Small intestine (tissue), 7 donors: ENCODE measurements around the gene F12. TPM values are rescaled to one million over a fixed set of nuclear protein-coding genes. Genes with fewer than 3 reads are reported as not detected.
"Not testable (repeated sequence)": the region's sequence is repeated elsewhere in the genome, so short reads cannot be mapped to it uniquely, and the experiment has no call there.

ENCODE experiments used
- DNase-seq, 2 donors: peaks; one replicate each; pipeline versions ENCODE4 v3.0.0 to v3.0.0-alpha.2; 2013
- FAIRE-seq: peaks from 2 replicates; lab custom pipeline; 2012; peaks lifted over from hg19 to GRCh38; lab: Jason Lieb, UNC
- H3K27ac ChIP-seq, 3 donors: one replicate each; pipeline ENCODE4 v1.5.1; 2013; ENCODE audit warnings: low read length in 2 of 3, mild to moderate bottlenecking in 2 of 3, control low read depth in 1 of 3, inconsistent platforms in 1 of 3, low read depth in 1 of 3, moderate library complexity in 1 of 3
- H3K27me3 ChIP-seq, 3 donors: one replicate each; pipeline ENCODE4 v1.6.1; 2013; ENCODE audit warnings: low read length in 3 of 3, inconsistent platforms in 1 of 3; ENCODE audit not compliant: control insufficient read depth in 3 of 3, insufficient read depth in 3 of 3
- H3K36me3 ChIP-seq, 3 donors: one replicate each; pipeline ENCODE4 v1.6.1; 2013; ENCODE audit warnings: low read length in 3 of 3, inconsistent platforms in 1 of 3, low read depth in 1 of 3, mild to moderate bottlenecking in 1 of 3, moderate library complexity in 1 of 3; ENCODE audit not compliant: control insufficient read depth in 3 of 3, insufficient read depth in 2 of 3
- H3K4me1 ChIP-seq, 3 donors: one replicate each; pipeline ENCODE4 v1.6.1; 2013; ENCODE audit warnings: low read length in 2 of 3, inconsistent platforms in 1 of 3, low read depth in 1 of 3, mild to moderate bottlenecking in 1 of 3, moderate library complexity in 1 of 3; ENCODE audit not compliant: control insufficient read depth in 3 of 3, insufficient read depth in 2 of 3
- H3K4me3 ChIP-seq, 3 donors: one replicate each; pipeline ENCODE4 v1.5.1; 2013; ENCODE audit warnings: low read length in 3 of 3, control low read depth in 1 of 3, inconsistent platforms in 1 of 3, low read depth in 1 of 3, mild to moderate bottlenecking in 1 of 3, moderate library complexity in 1 of 3
- H3K9me3 ChIP-seq, 2 donors: one replicate each; pipeline ENCODE4 v1.6.1; 2013; ENCODE audit warnings: low read depth in 1 of 2, low read length in 1 of 2; ENCODE audit not compliant: control insufficient read depth in 2 of 2, insufficient read depth in 1 of 2
- WGBS, 3 donors: extraction: QIAGEN DNeasy Blood & Tissue Kit; methylation state at CpG; one replicate each; pipeline ENCODE4 v1.1.7; 2013; 5-methylcytosine and 5-hydroxymethylcytosine counted together
- polyA plus RNA-seq, 4 donors: library from polyadenylated mRNA; stranded (reverse) in 3 of 4; unstranded in 1 of 4; fragments of 200-250 nt in 3 of 4; fragments of 120-200 nt in 1 of 4; gene quantifications; one replicate each; pipeline versions ENCODE4 v1.2.1 to v1.2.3, GENCODE V29; 2013
- donor health status: healthy with polysubstance abuse.
- donor health status: control.
- donor health status: control.
- donor health status: Bipolar disorder and iron deficiency.
- donor health status: healthy.

Gene F12
- polyA plus RNA-seq, 4 donors: 0.28 to 22.4 (median 18.6) TPM

GRCh38 chr5:177427211-177427822 lies 18.0 kb upstream of the F12 start:
- Histone ChIP-seq H3K4me1 (peaks cover 0 to 23% (median 13%) of the 10 kb centered on the region in 3 donors), H3K36me3 (peaks cover 1 to 33% (median 2%) of the 10 kb centered on the region in 3 donors)

GRCh38 chr5:177426566-177427210 lies 17.3 kb upstream of the F12 start, which contains the start of gene GRK6:
TSS of gene GRK6 (plus strand) at chr5:177426676. CDS start at chr5:177426846, 170 bp downstream.
- H3K4me1 ChIP-seq: peaks cover 0 to 23% (median 13%) of the 10 kb centered on the region in 3 donors
- H3K4me3 ChIP-seq: peak within 1 kb of the TSS; percentile 70 to 90 (median 84)
- peaks cover 0 to 27% (median 0%) of the 10 kb centered on the region in 3 donors for H3K36me3 ChIP-seq
- peak; percentile 65 to 79 for DNase-seq
- FAIRE-seq: no peak
- no peaks in the 10 kb centered on the region for H3K9me3 ChIP-seq
- H3K27ac ChIP-seq: peak within 1 kb of the TSS; percentile 88 to 100 (median 92)
- H3K27me3 ChIP-seq: no peaks in the 10 kb centered on the region
- 0 to 1% (median 0%) methylated on average over 36 to 82 of the region's 82 CpGs for WGBS, 3 donors

More at GRCh38 chr5:177427211-177427822, 18.0 kb upstream of the F12 start:
- WGBS, 3 donors: 6 to 9% (median 8%) methylated on average over 10 to 11 of the region's 11 CpGs
- H3K4me3 ChIP-seq: peak overlapping the region; percentile 70 to 90 (median 84)
- DNase-seq (no peak), FAIRE-seq (no peak)
- no peaks in the 10 kb centered on the region for H3K27me3 ChIP-seq
- no peaks in the 10 kb centered on the region for H3K9me3 ChIP-seq
- H3K27ac ChIP-seq: peak overlapping the region; percentile 59 to 98 (median 88)

- FAIRE-seq: peak; percentile 53
- peak; percentile 100 for DNase-seq
These were observed 16.6 kb upstream of the F12 start for GRCh38 chr5:177425801-177426565.

GRCh38 chr5:177425196-177425800 lies 15.9 kb upstream of the F12 start:
- DNase-seq (peak in 1 of 2 donors; percentile 30), FAIRE-seq (no peak)
- WGBS, 3 donors: 33 to 36% (median 35%) methylated on average over 13 of the region's 13 CpGs
- H3K9me3 ChIP-seq: no peaks in the 10 kb centered on the region
- H3K4me1 ChIP-seq: peaks cover 0 to 23% (median 13%) of the 10 kb centered on the region in 3 donors
- H3K27me3 ChIP-seq: no peaks in the 10 kb centered on the region
- peaks cover 0 to 13% (median 0%) of the 10 kb centered on the region in 3 donors for H3K36me3 ChIP-seq
- H3K27ac ChIP-seq: peak overlapping the region; percentile 88 to 100 (median 92)
- peak overlapping the region in 2 of 3 donors; percentile 25 to 54 for H3K4me3 ChIP-seq

More at GRCh38 chr5:177425801-177426565, 16.6 kb upstream of the F12 start:
- WGBS, 3 donors: 0% methylated on average over 44 to 52 of the region's 52 CpGs
- H3K9me3 ChIP-seq: no peaks in the 10 kb centered on the region
- H3K27ac ChIP-seq: peak overlapping the region; percentile 88 to 100 (median 92)
- H3K27me3 ChIP-seq: no peaks in the 10 kb centered on the region
- peak overlapping the region in 2 of 3 donors; percentile 41 to 54 for H3K4me3 ChIP-seq
- peaks cover 0 to 20% (median 0%) of the 10 kb centered on the region in 3 donors for H3K36me3 ChIP-seq
- H3K4me1 ChIP-seq: peaks cover 0 to 23% (median 13%) of the 10 kb centered on the region in 3 donors

GRCh38 chr5:177423671-177424070 lies 14.3 kb upstream of the F12 start:
- 89 to 94% (median 93%) methylated on average over 2 of the region's 2 CpGs for WGBS, 3 donors
- H3K4me3 ChIP-seq: no peak overlapping the region
- FAIRE-seq (no peak), DNase-seq (no peak)
- no peak overlapping the region for H3K27ac ChIP-seq
- no peaks in the 10 kb centered on the region for H3K27me3 ChIP-seq
- H3K36me3 ChIP-seq: peaks cover 0 to 2% (median 0%) of the 10 kb centered on the region in 3 donors
- peaks cover 0 to 23% (median 10%) of the 10 kb centered on the region in 3 donors for H3K4me1 ChIP-seq
- H3K9me3 ChIP-seq: no peaks in the 10 kb centered on the region

- FAIRE-seq (no peak), DNase-seq (no peak)
- 80 to 92% (median 92%) methylated on average over 6 of the region's 6 CpGs for WGBS, 3 donors
- no peak overlapping the region for H3K27ac ChIP-seq
- no peaks in the 10 kb centered on the region for H3K27me3 ChIP-seq
- H3K9me3 ChIP-seq: no peaks in the 10 kb centered on the region
- H3K36me3 ChIP-seq: no peaks in the 10 kb centered on the region
- H3K4me1 ChIP-seq: peaks cover 0 to 6% (median 4%) of the 10 kb centered on the region in 3 donors
- no peak overlapping the region for H3K4me3 ChIP-seq
These were observed 11.9 kb upstream of the F12 start for GRCh38 chr5:177421062-177421798.

- not testable (repeated sequence) for H3K27ac ChIP-seq, H3K9me3 ChIP-seq, H3K4me1 ChIP-seq, DNase-seq, FAIRE-seq, H3K4me3 ChIP-seq, H3K27me3 ChIP-seq, H3K36me3 ChIP-seq
- WGBS, 3 donors: 27 to 65% (median 45%) methylated on average over 7 of the region's 7 CpGs
These were observed 11.1 kb upstream of the F12 start for GRCh38 chr5:177420472-177420871.
